K562 (cell line): ENCODE data around the gene ZBTB20. TPM values are rescaled to one million over a fixed set of nuclear protein-coding genes. Genes with fewer than 3 reads are reported as not detected.

Experiments used
- ATF1 ChIP-seq, 2 experiments: fragments of 450-650 bp in 1 of 2; IDR thresholded peaks; 2 replicates each; pipeline ENCODE4 v1.6.1; 2016; ENCODE audit warnings: missing compliant biosample characterization in 1 of 2, missing genetic modification characterization in 1 of 2
- CHCHD3 ChIP-seq: fragments of 250-450 bp; sonication (Bioruptor Pico); IDR thresholded peaks from 2 replicates; pipeline ENCODE4 v2.1.2; 2022; ENCODE audit warnings: mild to moderate bottlenecking
- ESRRA ChIP-seq: fragments of 450-650 bp; IDR thresholded peaks from 2 replicates; pipeline ENCODE4 v1.6.1; 2014; ENCODE audit warnings: low read depth, mild to moderate bottlenecking, moderate library complexity, borderline replicate concordance
- FOS ChIP-seq: IDR thresholded peaks from 3 replicates; pipeline ENCODE4 v1.6.1; 2011; ENCODE audit not compliant: insufficient read length; ENCODE audit errors: extremely low read depth
- FOXJ2 ChIP-seq: fragments of 200-800 bp; sonication (Bioruptor generic); IDR thresholded peaks from 2 replicates; pipeline ENCODE4 v1.6.1; 2016; ENCODE audit warnings: missing genetic modification characterization, missing compliant biosample characterization
- MTA3 ChIP-seq: fragments of 450-650 bp; formaldehyde crosslinking; IDR thresholded peaks from 2 replicates; pipeline ENCODE4 v1.6.1; 2017; ENCODE audit warnings: mild to moderate bottlenecking, borderline replicate concordance
- MYC ChIP-seq, 2 experiments: fragments of 250-450 bp in 1 of 2; sonication (Bioruptor Pico) in 1 of 2; IDR thresholded peaks; 2 replicates each; pipeline versions ENCODE4 v1.5.1 to v1.6.1; 2012 to 2021; ENCODE audit warnings: low read depth in 2 of 2, borderline replicate concordance in 1 of 2, improper control_type of control experiment in 1 of 2, low read length in 1 of 2, mild to moderate bottlenecking in 1 of 2, moderate library complexity in 1 of 2
- NCOR1 ChIP-seq: fragments of 450-650 bp; IDR thresholded peaks from 2 replicates; pipeline ENCODE4 v1.6.1; 2016; ENCODE audit warnings: mild to moderate bottlenecking, moderate library complexity
- NEUROD1 ChIP-seq: fragments of 150-350 bp; IDR thresholded peaks from 2 replicates; pipeline ENCODE4 v1.6.1; 2014; ENCODE audit warnings: borderline replicate concordance, low read length, low read depth; ENCODE audit not compliant: partially characterized antibody
- NFRKB ChIP-seq: fragments of 450-650 bp; IDR thresholded peaks from 2 replicates; pipeline ENCODE4 v1.6.1; 2016; ENCODE audit warnings: low read depth
- NR2C1 ChIP-seq, 2 experiments: fragments of 450-650 bp; IDR thresholded peaks; 2 replicates each; pipeline ENCODE4 v1.6.1; 2017; ENCODE audit warnings: mild to moderate bottlenecking in 2 of 2, antibody characterized with exemption in 1 of 2, inconsistent platforms in 1 of 2, missing compliant biosample characterization in 1 of 2, missing genetic modification characterization in 1 of 2
- RBFOX2 ChIP-seq: fragments of 200-400 bp; formaldehyde crosslinking; IDR thresholded peaks from 2 replicates; pipeline ENCODE4 v1.6.1; 2017; ENCODE audit warnings: low read depth, mild to moderate bottlenecking, low read length, moderate library complexity
- SIN3A ChIP-seq, 2 experiments: fragments of 150-350 bp in 1 of 2; IDR thresholded peaks; 2 replicates each; pipeline ENCODE4 v1.6.1; 2011 to 2016; ENCODE audit warnings: borderline replicate concordance in 2 of 2, low read depth in 2 of 2, low read length in 2 of 2, mild to moderate bottlenecking in 2 of 2, moderate library complexity in 2 of 2; ENCODE audit not compliant: control insufficient read depth in 1 of 2
- SP1 ChIP-seq: sonication (generic); formaldehyde crosslinking; IDR thresholded peaks from 2 replicates; pipeline ENCODE4 v1.8.1; 2022; ENCODE audit warnings: mild to moderate bottlenecking, missing genetic modification reagents
- TEAD1 ChIP-seq, 2 experiments: fragments of 450-650 bp in 1 of 2; sonication (generic) in 1 of 2; formaldehyde crosslinking; IDR thresholded peaks; 2 replicates each; pipeline versions ENCODE4 v1.4.0 to v1.8.0; 2020 to 2022; ENCODE audit warnings: mild to moderate bottlenecking in 2 of 2, missing genetic modification reagents in 1 of 2
- ZC3H11A ChIP-seq: IDR thresholded peaks from 2 replicates; pipeline ENCODE4 v1.6.1; 2012; ENCODE audit warnings: low read depth, low read length, improper control_type of control experiment
- ZFX ChIP-seq: sonication (generic); formaldehyde crosslinking; IDR thresholded peaks from 2 replicates; pipeline ENCODE4 v1.8.0; 2022; ENCODE audit warnings: mild to moderate bottlenecking, missing genetic modification reagents, moderate library complexity
- polyA plus RNA-seq, 8 experiments: library from polyadenylated mRNA; depleted of rRNA in 4 of 8; stranded (reverse) in 5 of 8; unstranded in 3 of 8; fragments of >200 nt; fragmentation: Nextera tagmentation in 2 of 8; fragmentation: Illumina TruSeq in 1 of 8; extraction: Ambion mirVana in 2 of 8; extraction: Trizol in 1 of 8; gene quantifications; 2 replicates each; pipeline versions ENCODE4 v1.2.1 to v1.2.3, GENCODE V29; 2011 to 2014; ENCODE audit warnings: inconsistent platforms in 1 of 8, missing spikeins in 1 of 8
- total RNA-seq, 7 experiments: library from RNA; depleted of rRNA in 6 of 7; stranded (reverse); fragments of >200 nt in 6 of 7; fragmentation: Illumina TruSeq in 2 of 7; extraction: Trizol in 2 of 7; gene quantifications; 2 replicates each; pipeline versions ENCODE4 v1.2.1 to v1.2.3, GENCODE V29; 2011 to 2021; ENCODE audit warnings: low replicate concordance in 1 of 7
- TF ChIP-seq, protein P1 (sequence below), 2 experiments: IDR thresholded peaks in 1 of 2; conservative IDR thresholded peaks in 1 of 2; 2 replicates each; pipeline ENCODE4 v1.6.1; 2016; ENCODE audit warnings: low read depth in 2 of 2, mild to moderate bottlenecking in 1 of 2, missing compliant biosample characterization in 1 of 2, missing genetic modification characterization in 1 of 2, moderate library complexity in 1 of 2
- TF ChIP-seq, protein P2 (sequence below): fragments of 150-350 bp; IDR thresholded peaks from 2 replicates; pipeline ENCODE4 v1.6.1; 2014; ENCODE audit warnings: low read depth, mild to moderate bottlenecking, low read length, borderline replicate concordance

ZBTB20 gene
- total and polyA plus RNA-seq, 9 of the 15 experiments (the other 6 are each of a cell fraction or from before 2014, with no cell fraction given) = 0.17 to 1.7 (median 0.45) TPM

DNA sequence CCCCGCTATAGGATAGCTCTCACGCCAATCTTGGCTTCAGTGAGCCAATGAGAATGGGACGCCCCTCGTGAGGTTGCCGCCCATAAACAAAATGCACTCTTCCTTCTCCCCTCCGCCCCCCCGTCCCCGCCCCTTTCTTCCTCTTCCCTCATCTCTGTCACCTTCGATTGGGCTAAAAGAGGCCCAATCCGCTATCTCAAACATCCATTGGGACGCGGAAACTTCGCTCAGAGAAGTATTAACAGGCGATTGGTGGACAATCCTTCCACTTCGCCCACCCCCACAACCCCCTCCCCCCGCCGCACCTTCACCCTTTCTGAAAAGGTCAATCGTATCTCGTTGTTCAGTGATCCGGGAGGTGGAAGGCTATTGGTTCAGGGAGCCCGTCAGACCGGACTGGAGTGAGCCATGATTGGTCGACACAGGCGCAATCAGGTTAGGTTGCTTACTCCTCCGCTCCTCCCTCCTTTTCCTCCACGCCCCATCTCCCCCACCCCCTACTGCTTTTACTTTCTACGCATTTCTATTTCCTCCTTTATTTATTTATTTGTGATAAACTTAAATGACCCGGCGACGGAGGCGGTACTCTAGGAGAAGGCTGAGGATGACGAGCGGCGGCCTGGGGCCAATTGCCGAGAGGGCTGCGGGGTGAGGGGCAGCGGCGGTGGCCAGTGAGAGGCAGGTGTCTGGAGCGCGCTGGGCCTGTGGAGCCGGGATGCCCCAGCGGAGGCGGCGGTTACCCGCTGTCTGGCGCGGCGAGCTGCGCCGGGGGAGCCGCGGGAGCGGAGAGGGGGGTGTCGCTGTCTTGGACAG is 447 bp upstream of the ZBTB20 start (continued):
- TF ChIP-seq SIN3A (IDR thresholded peaks at IDR 0.05; ENCODE audit: borderline replicate concordance in 2 of 2, control insufficient read depth in 1 of 2, low read depth in 2 of 2, low read length in 2 of 2) (0 out of 4 replicates have a peak, but pooled peaks of 1 of the 2 experiments have one; percentile 20), ZC3H11A (no peak), ATF1 (CRISPR knock-in tag; IDR thresholded peaks at IDR 0.05) (no peak), ATF1 (tag; IDR thresholded peaks at IDR 0.05) (peak; percentile 92), NR2C1 (IDR thresholded peaks at IDR 0.05) (peak; percentile 66), NR2C1 (tag; IDR thresholded peaks at IDR 0.05) (peak; percentile 39), ZFX (peak; percentile 96; the same call in 1 of the 2 replicates), NCOR1 (peak; percentile 62), SP1 (CRISPR knock-in tag) (0 out of 2 replicates have a peak, but pooled peaks have one; percentile 17), ESRRA (0 out of 2 replicates have a peak, but pooled peaks have one; percentile 42), FOXJ2 (tag) (peak; percentile 41; the same call in 1 of the 2 replicates), MTA3 (0 out of 2 replicates have a peak, but pooled peaks have one; percentile 52), CHCHD3 (CRISPR knock-in tag) (0 out of 2 replicates have a peak, but pooled peaks have one; percentile 45), NEUROD1 (peak; percentile 82), RBFOX2 (peak; percentile 87), FOS (peak; percentile 92), MYC (IDR thresholded peaks at IDR 0.05; ENCODE audit: low read depth, low read length) (peak; percentile 45; the same call in 1 of the 2 replicates), MYC (CRISPR knock-in tag; IDR thresholded peaks at IDR 0.05; ENCODE audit: borderline replicate concordance, low read depth) (no peak), NFRKB (peak; percentile 36; the same call in 1 of the 2 replicates), TEAD1 (CRISPR knock-in tag; IDR thresholded peaks at IDR 0.05) (0 out of 4 replicates have a peak, but pooled peaks of 1 of the 2 experiments have one; percentile 39)
- TF ChIP-seq, protein P1, sequence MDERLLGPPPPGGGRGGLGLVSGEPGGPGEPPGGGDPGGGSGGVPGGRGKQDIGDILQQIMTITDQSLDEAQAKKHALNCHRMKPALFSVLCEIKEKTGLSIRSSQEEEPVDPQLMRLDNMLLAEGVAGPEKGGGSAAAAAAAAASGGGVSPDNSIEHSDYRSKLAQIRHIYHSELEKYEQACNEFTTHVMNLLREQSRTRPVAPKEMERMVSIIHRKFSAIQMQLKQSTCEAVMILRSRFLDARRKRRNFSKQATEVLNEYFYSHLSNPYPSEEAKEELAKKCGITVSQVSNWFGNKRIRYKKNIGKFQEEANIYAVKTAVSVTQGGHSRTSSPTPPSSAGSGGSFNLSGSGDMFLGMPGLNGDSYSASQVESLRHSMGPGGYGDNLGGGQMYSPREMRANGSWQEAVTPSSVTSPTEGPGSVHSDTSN (CRISPR knock-in tag; IDR thresholded peaks at IDR 0.05; ENCODE audit: low read depth) = peak; percentile 78
- TF ChIP-seq, protein P1 (tag; conservative IDR thresholded peaks at IDR 0.05; ENCODE audit: low read depth) = peak; percentile 98
- TF ChIP-seq, protein P2, sequence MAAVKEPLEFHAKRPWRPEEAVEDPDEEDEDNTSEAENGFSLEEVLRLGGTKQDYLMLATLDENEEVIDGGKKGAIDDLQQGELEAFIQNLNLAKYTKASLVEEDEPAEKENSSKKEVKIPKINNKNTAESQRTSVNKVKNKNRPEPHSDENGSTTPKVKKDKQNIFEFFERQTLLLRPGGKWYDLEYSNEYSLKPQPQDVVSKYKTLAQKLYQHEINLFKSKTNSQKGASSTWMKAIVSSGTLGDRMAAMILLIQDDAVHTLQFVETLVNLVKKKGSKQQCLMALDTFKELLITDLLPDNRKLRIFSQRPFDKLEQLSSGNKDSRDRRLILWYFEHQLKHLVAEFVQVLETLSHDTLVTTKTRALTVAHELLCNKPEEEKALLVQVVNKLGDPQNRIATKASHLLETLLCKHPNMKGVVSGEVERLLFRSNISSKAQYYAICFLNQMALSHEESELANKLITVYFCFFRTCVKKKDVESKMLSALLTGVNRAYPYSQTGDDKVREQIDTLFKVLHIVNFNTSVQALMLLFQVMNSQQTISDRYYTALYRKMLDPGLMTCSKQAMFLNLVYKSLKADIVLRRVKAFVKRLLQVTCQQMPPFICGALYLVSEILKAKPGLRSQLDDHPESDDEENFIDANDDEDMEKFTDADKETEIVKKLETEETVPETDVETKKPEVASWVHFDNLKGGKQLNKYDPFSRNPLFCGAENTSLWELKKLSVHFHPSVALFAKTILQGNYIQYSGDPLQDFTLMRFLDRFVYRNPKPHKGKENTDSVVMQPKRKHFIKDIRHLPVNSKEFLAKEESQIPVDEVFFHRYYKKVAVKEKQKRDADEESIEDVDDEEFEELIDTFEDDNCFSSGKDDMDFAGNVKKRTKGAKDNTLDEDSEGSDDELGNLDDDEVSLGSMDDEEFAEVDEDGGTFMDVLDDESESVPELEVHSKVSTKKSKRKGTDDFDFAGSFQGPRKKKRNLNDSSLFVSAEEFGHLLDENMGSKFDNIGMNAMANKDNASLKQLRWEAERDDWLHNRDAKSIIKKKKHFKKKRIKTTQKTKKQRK = peak; percentile 51; the same call in 1 of the 2 replicates
